GM21526 (cell line): ENCODE data around the gene C5orf22.
"Not testable (repeated sequence)": the region's sequence is repeated elsewhere in the genome, so short reads cannot be mapped to it uniquely, and the experiment has no call there.

Experiments
- ATAC-seq: cut with Tn5 transposase; IDR thresholded peaks from one replicate; pipeline ENCODE4 v1.9.1; 2021; ENCODE audit warnings: moderate library complexity; ENCODE audit not compliant: unreplicated experiment, low FRiP score

Gene C5orf22

DNA sequence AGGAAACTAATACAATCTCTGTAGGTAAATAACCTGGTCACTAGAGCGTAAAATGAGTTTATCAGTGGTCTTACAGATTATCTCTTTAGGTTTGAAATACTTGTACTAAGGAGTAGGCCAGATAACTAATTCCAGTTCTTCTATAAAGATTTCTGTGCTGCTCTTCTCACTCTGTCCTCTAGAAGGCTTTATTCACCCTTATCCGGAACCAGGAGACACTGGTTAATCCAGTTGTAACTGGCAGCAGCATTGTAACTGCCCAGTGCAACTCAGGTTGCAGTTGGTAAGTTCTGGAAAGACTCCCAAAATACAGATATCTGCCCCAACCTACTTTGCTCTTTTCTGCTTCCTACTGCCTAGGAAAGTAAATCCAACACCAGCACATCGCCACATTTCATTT, 19.8 kb downstream of the C5orf22 start:
- no peak for ATAC-seq

DNA sequence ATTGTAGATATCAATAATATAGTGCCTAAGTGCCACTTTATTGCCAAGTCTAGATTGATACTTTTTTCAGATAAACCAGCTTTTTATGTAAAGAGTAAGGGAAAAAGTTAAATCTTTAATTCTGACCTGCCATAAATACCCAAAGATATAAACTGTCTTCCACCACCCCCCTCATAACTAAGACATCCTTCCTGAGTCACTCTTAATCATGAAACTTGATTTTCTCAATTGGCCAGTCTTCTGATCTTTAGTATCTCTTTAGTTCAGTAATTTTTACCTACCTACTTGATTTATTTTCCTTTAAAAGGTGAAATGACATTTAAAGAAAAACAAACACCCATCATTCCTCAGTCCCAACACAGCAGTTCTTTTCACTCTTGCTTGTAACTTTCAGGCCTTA, 21.8 kb downstream of the C5orf22 start:
- ATAC-seq: no peak

DNA sequence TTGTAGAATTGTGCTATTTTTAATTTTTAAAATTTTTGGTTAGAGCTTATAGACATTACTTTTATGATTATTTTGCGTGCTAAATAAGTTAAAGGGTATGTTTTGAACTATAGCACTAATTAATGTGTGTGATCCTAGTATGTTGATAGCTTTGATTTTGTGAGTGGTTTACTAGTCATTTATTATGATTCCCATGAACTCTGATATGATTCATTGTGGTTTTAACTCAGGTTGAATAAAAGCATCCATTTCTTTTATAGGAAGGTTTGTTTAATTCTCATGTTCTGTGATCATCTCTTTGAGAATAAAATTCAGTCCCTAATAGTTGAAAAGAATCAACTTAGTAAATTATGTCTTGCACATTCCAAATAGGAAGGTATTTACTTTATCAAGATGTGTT, 22.5 kb downstream of the C5orf22 start:
- ATAC-seq: no peak

DNA sequence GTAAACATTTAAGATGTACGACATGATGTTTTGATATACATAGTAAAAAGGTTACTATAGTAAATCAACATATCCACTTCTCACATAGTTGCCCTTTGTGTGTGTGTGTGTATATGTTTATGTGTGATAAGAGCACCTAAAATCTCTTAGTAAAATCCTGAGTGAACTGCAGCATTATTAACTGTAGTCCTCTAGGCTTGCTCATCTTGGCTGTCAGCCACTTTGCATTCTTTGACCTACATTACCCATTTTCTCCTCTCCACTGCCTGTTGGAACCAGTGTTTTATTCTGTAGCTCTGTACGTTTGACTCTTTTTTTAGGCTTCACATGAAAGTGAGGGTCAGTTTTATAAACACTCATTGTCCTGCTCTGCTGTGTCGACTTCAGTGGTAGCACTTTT, 24.4 kb downstream of the C5orf22 start:
- ATAC-seq: no peak

DNA sequence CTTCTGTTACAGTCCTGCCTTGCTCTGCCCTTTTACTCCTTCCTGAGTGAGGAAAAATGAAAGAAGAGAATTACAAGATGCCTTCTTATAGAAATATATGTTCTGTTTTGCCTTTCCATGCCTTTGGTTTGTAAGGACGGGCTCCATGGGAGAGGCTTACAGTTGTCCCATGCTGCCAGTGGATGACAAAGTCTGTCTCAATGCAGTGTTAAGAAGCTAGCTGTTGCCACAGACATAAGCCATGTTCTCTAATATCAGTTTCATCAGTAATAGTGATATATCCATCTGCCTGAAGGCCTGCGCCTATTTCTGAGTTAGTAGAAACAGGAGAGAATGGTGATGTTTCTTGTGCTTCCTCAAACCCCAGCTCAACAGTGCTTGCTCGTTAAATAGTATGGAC, 27.8 kb downstream of the C5orf22 start:
- no peak for ATAC-seq

DNA sequence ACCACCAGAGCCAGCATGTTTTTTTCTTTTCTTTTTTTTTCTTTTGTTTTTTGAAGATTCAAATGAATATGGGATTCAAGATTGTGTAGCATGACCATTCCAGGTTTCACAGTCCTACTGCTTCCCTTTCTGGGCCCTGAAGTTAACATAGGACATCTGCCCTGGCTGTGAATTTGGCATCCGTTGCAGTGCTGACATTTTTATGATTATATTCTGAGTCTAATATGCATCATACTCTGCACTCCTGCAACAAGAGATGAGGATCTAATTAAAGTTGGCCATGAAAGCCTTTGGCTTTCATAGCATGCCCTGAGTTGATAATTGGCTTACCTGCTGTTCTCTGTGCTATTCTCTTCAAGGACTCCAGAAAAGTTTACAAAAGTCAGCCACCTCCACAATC, 29.8 kb downstream of the C5orf22 start:
- ATAC-seq: no peak

DNA sequence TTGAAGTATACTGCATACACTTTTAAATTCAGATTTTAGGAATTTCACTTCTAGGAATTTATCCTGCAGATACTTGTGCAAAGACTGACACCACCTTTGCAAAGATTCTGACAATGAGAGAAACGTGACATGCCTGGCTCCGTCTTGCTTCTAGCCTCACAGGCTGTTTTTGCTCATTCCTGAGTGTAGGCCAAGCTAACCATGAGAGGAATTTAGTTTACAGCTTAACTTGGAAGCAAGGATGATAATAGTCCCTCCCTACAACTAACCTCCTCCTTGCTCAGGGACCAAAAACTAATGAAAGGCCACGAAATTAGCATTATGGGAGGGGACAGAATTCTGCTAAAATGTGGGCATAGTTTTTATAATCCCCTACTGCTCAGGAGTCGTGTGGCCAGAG, 31.1 kb downstream of the C5orf22 start:
- no peak for ATAC-seq

DNA sequence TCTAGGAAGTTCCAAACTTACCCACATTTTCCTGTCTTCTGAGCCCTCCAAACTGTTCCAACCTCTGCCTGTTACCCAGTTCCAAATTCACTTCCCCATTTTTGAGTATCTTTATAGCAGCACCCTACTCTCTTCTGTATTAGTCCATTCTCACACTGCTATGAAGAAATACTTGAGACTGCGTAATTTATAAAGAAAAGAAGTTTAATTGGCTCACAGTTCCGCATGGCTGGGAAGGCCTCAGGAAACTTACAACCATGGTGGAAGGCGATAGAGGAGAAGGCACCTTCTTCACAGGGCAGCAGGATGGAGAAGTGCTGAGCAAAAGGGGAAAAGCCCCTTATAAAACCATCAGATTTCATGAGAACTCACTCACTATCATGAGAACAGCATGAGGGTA, 34.3 kb downstream of the C5orf22 start:
- not testable (repeated sequence) for ATAC-seq

DNA sequence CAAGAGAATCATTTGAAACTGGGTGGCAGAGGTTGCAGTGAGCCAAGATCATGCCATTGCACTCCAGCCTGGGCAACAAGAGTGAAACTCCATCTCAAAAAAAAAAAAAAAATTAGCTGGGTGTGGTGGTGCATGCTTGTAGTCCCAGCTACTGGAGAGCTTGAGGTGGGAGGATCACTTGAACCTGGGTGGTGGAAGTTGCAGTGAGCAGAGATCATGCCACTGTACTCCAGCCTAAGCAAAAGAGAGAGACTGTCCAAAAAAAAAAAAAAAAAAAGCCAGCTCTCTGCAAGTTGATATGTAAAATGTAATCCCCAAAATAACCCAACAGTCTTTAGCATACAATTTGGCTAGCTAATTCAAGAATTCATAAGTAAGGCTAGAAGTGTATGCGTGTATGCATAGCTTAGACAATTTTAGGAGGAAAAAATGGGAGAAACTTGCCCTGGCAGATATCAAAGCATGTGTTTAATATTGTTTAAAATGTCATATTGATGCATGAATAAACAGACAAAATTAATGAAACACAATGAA, 36.3 kb downstream of the C5orf22 start:
- no peak for ATAC-seq

DNA sequence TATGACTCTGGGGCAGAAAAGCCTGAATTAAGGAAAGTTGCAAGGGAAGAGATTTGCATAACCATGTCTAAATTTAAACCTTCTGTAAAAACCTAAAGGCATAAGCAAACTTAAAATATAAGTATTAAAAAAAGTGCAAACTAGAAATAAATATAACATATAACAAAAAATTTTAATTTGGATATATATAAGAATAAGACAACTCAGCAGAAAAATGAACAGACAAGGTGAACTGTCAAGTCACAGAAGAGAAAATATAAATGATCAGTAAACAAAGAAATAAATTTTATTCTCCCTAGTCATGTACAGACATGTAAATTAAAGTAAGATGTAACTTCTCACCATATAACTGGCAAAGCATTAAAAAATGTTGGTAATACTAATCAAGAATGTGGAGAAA, 37.0 kb downstream of the C5orf22 start:
- ATAC-seq: no peak

DNA sequence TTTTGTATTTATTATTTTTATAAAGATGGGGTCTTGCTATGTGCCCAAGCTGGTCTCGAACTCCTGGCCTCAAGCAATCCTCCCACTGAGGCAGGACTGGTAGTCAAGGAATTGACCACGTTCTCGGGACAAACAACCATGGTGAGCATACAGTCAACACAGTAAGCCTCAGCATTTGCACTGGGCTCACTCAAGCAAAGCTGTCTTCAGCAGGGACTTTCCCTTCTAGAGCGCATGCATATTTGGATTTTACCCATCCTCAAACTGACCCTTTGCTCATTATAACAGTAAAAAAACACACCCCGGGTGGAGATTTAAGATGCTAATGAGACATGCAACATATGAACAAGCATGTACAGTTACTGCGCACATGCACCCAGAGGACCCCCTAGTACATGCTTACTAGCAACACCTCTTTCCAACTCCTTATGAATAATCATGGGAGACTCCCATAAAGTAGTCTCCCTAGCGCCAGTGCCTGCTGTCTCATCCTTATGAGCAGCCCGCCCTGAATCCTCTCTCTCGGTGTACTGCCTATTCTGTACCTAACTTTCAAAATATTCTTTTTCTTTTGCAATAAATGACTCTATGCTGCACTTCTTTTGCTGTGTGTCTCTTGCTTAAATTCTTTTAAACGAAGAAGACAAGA, 41.5 kb downstream of the C5orf22 start:
- ATAC-seq: peak; percentile 53

DNA sequence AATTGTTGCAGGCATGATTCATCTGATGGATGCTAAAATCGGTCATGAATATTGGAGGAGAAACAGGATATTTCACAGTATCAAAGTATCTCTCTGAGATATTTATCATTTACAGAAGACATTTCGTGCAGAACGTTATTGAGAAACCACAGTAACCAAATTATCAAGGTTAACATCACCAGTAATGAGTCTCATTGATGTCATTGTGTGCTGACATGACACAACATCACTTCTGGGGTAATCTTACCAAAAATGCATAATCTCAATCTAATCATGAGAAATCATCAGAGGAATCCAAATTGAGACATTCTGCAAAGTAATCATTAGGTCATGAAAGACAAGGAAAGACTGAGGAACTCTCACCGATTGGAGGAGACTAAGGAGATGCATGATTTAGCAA, 42.7 kb downstream of the C5orf22 start:
- no peak for ATAC-seq

DNA sequence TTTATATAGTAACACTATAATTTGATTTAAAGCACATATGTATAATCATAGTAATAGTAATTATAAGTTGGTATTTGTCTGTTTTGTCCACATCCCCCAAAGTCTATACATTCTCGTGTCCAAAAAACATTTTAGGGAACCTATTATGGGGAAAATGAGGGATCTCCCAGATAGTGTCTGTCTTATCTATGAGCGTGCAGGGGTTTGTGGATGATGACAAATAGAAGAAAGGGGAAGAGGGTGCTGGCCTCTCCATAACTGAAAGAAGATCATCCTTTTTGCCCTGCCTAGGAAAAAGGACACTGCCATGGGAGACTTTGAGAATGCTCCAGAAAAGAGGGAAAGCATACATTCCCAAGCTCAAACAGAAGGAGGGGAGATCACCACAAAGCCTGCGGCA, 45.3 kb downstream of the C5orf22 start:
- ATAC-seq: no peak

DNA sequence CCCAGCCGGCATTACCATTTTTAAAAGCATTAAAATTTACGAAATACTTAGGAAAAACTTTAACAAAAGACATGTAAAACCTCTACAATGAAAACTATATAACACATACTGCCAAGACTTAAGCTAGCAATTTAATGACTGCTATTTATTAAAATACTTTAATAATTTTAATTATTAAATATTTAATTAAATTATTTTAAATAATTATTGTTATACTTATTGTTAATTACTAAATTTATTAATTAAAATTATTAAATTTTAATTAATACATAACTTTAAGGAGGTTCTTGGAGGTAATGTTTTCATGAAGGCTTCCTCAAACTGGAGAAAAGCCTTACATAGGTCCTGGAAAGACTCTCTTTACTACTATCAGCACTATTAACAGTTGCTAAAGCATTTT, 47.5 kb downstream of the C5orf22 start:
- no peak for ATAC-seq

DNA sequence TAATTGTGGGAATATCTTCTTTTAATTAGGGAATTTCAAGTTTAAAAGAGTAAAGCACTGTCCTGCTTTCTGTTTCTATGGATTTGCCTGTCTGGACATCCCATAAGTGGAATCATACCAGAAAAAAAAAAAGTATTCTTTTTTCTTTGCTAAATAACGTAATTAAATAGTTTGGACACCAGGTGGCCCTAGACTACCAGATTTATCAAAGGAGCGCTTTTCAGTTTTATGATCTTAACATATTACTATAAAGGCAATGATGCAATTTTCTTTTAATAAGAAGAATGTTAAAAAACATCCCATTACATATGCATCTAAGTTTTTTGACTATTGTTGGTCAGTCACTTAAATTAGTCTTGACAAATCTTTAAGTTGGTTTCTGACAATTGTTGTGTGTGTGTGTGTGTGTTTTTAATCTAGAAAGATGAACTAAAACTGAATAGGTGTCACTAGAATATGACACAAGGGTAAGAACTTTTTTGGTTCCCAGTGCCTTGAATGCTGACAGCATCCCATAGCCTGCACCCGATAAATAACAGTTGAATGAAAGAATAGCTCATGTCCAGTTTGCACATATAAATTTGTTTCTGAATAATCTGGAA, 49.5 kb downstream of the C5orf22 start:
- no peak for ATAC-seq

DNA sequence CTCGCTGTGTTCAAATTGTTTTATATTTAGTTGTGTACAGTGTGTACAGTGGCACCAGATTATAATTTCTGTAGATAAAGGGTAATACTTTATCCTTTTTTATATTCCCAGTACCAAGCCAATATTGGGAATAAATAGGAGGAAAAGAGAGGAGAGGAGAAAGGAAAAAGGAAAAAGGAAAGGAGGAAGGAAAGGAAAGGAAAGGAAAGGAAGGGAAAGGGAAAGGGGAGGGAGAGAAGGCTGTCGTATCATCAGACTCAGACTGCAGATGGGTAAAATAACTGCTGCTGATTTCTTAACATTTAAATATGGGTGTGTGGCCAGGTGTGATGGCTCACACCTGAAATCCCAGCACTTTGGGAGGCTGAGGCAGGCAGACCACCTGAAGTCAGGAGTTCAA, 51.0 kb downstream of the C5orf22 start:
- ATAC-seq: no peak

DNA sequence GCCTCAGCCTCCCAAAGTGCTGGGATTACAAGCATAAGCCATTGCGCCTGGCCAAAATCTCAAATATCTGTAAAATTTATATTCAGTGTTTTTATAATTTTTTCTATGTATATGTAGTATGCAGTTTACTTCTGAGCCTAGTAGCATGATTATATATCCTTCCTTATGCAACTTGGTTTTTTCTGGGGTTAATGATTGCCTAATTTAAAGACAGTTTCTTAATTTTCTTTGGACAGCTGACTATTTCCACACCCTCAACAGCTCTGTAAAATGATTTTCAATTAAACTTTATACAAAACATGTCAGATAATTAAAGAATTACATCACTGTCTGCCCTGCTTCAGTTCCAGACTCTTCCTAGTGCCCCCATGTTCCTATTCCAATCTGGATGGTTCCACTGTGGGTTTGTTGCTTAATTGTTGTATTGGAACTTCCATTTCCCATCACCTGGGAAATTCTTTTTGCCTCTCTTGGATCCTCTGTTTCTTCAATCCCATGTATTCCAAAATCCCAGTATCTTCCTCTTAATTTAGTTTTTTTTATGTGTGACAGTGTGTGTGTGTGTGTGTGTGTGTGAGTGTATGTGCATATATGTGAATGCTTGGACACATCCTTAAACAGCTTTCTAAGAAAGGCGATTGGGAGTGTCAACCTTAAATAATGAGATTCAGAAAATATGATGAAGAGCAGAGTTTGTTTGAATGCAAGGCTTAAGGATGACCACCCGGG, 53.2 kb downstream of the C5orf22 start:
- no peak for ATAC-seq

DNA sequence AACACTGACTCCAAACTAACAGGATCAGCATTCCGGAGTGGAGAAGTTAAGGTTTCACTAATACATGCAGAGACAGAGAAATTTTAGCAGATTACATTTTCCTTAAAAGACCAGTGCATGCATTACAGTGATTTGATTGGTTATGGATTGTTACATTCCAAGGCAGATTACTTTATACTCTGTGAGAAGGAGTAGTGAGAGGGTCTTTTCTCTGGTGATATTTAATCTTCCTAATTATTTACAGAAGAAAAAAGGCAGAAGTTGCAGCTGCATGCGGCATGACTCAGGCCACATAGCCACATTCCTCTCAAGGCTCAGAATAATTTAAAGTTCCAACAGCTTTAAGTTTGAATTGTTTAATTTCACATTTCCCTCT, 53.8 kb downstream of the C5orf22 start:
- no peak for ATAC-seq

DNA sequence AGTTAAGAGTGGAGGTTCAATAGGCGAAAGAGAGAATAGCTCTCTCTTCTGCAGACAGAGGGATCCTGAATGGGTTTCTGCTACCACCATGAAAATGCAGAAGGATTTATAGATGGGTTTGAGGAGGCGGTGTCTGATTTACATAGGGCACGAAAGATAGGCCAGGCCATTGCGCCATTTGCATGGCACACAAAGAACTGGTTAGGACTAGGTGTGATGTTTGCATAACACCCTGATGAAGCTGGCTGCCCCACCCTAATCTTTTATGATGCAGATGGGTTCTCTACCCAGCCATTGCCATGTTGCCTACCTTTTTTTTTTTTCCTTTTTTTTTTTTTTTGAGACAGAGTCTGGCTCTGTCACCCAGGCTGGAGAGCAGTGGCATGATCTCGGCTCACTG, 55.4 kb downstream of the C5orf22 start:
- ATAC-seq: no peak

DNA sequence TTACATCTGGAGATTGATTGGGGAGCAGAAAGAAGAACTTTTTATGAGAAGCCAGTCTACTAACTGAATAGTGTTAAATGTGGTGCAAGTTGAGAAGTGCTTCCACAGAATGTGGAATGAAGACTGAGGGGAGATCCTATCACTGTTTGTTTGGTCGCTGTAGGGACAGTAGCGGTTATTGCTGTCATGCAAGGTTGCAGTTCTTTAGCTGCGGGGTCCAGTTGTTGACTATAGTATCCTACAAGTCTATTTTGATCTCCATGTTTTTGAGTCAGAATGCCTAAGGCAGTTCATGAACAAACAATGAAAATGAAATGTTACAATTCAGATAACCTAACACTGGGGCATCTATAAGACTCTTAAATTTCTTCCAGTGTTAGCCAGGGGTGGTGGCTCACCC, 61.6 kb downstream of the C5orf22 start:
- no peak for ATAC-seq

DNA sequence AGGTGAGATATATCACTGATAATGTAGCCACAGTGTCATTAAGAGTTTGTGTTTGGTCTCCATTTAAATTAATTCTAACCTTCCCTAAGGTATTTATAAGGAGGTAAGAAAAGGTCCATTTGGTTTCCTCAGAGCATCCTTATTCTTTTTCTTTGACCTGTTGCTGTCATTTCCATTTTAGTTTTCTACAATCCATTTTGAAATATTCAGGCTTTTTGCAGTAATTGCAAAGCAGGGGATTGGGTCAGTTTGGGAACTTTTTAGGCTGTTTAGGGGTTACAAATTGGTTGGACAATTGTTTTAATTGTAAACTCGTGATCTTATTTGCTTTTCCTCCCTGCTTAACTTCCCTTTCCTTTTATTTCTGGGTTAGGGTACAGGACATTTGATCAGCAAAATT, 64.3 kb downstream of the C5orf22 start:
- no peak for ATAC-seq
